HG03439 (cell line): ENCODE measurements around the gene ID4.

Experiments
- ATAC-seq: cut with Tn5 transposase; IDR thresholded peaks from one replicate; pipeline ENCODE4 v1.9.1; 2021; ENCODE audit warnings: mild to moderate bottlenecking, moderate library complexity; ENCODE audit not compliant: unreplicated experiment

The ID4 gene

DNA sequence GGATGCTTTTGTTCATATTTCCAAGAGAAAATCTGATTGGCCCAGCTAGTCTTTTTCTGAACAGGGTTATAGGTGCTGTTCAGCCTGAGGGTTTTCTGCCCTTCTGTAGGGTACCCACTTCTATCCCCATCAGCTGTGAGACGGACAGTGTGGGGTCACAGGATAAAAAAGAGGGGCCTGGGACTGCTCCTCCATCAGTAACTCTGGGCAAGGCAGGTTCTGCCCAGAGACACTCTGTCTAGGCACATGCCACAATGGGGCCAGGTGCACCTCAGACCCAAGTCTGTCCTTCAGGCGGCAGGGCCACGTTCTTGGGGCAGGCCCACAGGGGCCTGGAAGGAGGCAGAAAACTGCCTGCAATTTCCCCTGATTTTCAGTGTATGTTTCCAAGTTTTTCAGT, 20.0 kb downstream of the ID4 start:
- ATAC-seq, result no peak

DNA sequence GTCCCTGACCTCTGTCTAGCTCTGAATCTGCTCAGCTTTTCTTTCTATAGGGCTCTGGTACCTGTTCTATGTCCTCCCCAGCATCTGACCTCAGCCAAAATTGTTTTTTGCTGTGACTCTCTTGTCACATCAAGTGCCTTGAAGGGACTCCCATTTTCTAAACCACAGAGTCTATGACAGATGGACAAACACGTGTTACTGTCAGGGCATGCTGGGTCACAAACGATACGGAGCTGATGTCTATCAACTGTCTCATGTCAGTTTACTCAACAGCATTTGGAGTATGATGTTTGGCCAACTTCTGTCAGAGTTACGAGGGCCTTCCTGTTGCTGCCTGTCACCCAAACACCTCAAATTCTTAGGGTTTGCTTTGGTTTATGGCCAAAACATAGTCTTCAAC, 20.5 kb downstream of the ID4 start:
- ATAC-seq, result no peak

DNA sequence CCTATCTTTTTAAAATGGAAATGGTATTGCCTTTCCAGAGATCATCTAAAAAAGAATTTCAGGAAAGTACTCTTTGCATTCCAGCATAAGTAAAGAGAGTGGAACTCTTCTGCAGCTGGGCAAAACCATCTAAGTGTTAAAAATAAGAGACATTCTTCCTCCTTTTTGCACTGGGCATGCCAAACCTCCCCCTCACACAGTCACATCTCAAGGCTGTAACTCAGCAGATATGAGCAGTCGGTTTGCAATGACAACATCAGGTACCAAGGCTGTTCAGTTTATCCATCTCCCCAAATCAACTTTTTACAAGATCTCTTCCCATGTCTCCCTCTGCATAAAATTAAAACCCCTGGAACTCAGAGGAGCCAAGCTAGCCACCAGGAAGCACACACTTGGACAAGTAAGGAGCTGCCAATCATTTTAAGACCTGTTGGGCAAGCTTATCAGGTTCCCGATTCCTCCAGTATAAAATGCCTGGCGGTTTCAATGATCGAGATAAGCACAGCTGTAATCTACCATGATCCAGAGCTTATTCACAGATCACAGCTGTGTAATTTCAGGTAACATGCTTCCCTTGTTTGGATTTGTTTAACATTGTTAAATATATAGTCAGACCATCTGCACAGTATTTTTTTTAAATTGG, 23.2 kb downstream of the ID4 start:
- ATAC-seq, result no peak

DNA sequence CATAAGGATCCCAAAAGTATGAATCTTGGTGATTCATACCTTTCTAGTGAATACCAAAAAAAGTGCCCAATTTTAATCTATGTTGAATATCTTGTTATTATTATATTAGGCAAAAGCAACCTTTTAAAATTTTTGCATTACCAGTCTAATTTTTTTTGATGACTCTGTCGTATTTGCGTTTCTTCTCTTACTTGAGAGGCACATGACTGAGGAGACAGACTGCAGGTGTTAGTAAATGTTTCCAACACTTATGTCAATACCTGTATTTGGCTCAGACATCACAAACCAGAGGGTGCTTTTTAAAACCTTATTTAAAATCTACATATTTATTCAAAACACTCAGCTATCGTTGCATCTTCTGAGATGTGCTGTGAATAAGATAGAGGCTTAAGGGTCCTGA, 27.1 kb downstream of the ID4 start:
- ATAC-seq, result no peak

DNA sequence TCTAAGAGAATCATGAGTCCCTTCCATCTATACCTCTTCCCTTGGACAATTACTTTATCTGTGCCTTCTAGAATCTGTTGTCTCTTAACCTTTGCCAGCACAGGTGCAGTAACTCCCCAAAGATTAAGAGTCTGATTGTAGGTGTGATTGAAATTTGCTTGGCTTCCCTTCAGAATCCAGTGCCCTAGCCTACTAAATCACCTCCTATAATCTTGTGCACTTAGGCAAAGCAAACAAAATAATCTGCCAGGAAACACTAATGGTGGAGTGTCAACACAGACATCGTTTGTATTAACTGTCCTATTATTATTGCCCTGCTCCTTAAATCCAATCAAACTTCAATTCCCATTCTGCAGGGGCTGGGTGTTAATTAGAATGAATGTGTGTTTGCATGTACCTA, 28.0 kb downstream of the ID4 start:
- no peak for ATAC-seq

DNA sequence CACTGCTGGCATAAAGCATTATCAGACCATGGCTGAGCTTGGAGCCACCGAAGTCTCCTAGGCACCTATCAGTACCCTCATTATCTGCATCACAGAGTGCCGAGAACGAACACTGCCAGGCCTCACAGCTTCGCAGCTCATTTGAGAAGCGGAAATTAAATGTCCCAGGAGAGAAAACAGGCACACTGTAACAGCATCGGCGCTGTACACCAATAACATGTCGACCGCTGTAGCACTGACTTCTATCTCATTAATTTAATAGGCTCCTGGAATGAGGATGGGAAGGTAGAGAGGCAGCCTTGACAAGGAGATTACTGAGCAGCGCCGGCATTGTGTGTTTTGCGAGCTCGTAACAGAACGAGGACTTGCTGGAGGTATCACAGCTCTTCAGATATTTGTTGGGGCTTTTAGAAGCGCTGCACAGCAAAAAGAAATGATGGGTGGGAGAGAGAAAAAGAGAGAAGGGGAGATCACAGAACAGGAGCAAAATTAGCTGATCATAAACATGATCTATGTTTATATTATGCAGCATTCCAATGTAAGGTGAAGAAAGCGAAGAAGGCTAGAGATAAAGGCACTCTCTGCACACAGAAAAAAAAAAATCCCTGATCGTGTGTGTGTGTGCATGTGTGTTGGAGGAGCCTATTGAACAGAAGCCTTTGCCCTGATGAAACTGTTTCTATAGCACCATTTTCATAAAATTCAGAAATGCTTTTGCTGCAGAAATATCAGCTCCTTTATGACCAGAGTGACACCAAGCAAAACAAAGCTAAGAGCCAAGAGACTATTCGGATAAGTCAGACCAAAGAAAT, 29.2 kb downstream of the ID4 start:
- ATAC-seq, result no peak

DNA sequence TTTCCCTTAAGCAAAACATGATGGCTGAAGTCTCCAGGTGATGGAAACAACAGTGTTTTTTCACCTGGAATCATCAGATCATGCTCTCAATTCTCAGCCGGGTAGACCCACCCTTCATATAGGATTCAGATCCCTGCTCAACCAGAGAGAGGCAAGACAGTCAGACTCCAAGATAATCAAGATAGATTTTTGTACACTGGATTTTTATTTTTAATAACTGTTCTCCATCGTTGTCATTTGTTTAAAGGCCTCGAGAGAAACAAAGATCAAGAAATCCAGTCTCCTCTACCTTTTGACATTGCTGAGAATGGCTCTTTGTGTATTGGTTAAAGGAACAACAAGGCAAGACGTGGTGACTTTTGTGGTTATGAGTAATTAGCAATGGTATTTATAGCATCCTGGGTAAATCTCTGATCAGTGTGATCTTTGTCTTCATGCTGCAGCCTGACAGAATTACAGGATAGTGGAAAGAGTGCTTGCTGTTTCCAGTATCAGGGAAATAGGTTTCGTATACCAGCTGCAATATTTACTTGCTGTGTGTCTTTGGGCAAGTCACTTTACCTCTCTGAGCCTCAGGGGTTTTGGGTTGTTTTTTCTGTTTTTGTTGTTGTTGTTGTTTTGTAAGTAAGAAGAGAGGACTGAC, 29.9 kb downstream of the ID4 start:
- ATAC-seq, result no peak

DNA sequence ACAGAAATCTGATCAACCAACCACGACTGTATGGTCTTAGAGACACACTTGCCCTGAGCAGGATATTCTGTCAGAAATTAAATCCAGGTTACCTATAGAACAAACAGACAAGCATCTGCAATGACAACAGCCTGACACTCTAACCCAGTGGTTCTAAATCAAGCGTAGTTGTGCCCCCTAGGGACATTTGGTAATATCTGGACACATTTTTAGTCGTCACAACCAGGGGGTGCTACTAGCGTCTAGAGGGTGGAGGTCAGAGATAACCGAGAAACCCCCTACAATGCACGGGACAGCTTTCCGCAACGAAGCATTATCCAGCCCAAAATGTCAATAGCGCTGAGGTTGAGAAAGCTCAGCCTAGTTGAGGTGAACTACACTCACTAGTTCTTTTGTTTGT, 32.3 kb downstream of the ID4 start:
- ATAC-seq, result no peak

DNA sequence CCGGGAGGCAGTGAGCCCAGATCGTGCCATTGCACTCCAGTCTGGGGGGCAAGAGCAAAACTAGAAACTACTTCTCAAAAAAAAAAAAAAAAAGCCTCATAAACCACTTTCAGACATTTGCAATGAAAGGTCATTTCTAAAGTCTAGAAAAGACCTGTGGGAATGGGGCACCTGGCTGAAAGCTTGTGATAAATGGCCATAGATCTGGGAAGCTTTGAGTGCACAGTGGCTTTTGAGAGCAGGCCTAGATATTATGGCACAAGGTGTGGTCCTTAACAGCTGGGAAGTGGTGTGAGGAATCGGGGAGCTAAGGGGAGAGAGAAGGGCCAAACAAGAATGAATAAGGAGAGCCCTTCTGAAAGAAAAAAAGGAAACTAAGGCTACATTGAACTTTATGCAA, 33.2 kb downstream of the ID4 start:
- no peak for ATAC-seq

DNA sequence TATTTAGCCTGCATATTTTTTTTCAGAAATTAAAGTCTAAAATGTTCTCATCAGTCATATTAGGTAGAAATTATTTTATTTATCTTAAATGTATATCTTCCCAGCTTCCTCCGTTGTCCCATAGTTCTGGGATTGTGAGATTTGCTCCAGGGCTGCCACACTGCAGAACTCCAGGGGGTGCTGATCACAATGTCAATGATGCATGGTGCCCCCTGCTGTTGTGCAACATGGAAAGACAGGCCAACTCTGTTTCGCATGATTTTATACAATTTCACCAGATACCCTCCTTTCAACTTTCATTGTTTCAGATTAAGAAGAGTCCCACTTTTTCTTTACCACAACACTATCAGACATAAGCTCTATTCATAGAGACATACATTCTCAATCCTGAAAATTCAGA, 35.9 kb downstream of the ID4 start:
- no peak for ATAC-seq

DNA sequence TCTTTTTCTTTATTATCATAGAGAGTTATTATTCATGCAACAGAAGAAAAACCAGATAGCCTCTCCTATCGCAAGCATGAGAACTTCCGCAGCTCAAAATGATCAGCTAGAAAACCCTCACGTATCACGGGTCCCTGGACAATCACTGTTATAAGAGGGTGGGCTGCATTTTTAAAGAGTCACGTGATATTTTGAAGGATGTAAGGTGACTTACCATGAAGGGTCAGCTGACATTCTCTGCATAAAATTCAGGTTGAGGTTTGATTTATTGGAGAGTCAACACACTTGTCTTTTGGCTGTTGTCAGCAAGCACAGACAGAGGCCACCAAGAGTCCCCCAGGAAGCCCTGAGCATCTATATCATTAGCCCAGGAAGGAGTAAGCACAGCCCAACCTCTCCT, 39.5 kb downstream of the ID4 start:
- ATAC-seq, result no peak

DNA sequence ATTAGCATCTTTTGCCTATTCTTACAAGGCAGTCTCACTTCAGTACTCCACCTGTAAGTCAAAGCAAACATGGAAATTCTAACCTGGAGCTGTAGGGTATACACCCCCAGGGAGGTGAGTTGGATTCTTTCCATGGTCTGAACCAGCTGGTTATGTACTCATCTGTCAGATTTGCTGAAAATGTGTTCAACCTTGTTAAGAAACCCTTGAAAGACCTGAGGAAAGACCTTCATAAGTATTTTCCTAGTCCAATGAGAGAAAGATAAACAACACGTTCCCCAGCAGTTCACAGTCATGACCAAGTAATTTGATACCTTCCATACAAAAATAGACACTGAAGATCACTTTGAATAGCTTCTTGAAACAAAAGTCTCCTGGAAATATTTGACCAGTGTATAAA, 42.5 kb downstream of the ID4 start:
- no peak for ATAC-seq

DNA sequence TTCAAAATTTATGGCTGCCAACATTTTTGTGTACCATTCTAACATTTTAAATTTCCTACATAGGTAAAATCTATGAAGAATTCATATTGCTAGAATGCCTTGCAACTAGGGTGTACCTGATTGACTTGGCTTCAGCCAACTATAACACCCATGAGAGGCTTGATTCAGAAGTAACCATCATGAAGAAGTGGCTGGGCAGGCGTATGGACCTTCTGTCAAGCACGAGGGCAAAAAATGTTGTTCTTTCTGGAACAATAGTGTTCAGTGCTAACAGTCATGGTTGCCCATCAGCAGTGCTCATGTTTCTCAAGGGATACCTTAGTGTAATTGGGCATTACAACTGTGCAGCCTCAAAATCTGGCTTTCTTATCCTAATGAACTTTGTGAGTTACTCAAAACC, 42.9 kb downstream of the ID4 start:
- ATAC-seq, result no peak

DNA sequence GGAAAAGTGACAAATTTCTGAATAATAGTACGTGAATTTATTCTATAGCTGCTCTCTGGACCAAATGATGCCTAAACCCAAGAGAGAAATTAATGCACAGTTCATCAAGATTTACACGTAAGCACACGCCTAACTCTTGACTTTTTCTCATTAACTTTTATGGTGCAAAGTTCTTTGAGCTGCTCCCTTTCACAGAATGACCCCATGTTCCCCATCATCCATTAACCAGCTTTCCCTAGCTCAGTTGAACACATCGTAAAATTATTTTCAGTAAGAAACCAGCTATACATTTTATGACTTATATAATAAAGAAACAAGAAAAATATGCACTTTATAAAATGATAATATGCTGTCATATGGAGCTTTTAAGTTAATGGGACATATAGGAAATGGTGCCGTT, 54.3 kb downstream of the ID4 start:
- no peak for ATAC-seq
